DOHH2 (cell line): Measurements from ENCODE around the gene ADIPOR2.

Experiments used
- EZH2phosphoT487 ChIP-seq: fragments of 200-600 bp; sonication (generic); IDR thresholded peaks from 2 replicates; pipeline ENCODE4 v1.6.1; 2017; ENCODE audit warnings: borderline replicate concordance, mild to moderate bottlenecking, antibody characterized with exemption, low read length, moderate library complexity, mixed read lengths
- TF ChIP-seq, protein P1 (sequence below): fragments of 200-600 bp; sonication (generic); IDR thresholded peaks from one replicate; pipeline ENCODE4 v1.5.1; 2014; ENCODE audit warnings: antibody characterized with exemption, mild to moderate bottlenecking, low read depth, low read length; ENCODE audit not compliant: poor library complexity, severe bottlenecking

DNA sequence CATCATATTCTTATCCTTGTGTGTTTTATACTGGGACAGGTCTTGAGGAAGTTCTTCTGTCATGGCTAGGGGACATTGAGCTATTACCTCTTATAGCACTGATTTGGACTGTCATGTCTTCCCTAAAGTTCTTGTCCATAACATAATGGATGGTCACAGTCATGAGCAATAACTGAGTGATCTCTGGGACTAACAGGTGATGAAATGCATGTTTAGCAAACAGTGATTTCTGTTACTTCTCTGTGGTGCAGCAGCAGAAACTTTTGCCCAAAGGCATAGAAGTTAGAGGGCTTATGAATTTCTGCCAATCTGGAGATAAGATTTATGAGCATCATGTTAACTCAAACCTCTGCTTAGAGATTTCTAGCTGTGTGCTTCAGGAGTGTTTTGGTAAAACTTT, 5.9 kb downstream of the ADIPOR2 start:
- no peak for TF ChIP-seq EZH2phosphoT487
- TF ChIP-seq, protein P1, sequence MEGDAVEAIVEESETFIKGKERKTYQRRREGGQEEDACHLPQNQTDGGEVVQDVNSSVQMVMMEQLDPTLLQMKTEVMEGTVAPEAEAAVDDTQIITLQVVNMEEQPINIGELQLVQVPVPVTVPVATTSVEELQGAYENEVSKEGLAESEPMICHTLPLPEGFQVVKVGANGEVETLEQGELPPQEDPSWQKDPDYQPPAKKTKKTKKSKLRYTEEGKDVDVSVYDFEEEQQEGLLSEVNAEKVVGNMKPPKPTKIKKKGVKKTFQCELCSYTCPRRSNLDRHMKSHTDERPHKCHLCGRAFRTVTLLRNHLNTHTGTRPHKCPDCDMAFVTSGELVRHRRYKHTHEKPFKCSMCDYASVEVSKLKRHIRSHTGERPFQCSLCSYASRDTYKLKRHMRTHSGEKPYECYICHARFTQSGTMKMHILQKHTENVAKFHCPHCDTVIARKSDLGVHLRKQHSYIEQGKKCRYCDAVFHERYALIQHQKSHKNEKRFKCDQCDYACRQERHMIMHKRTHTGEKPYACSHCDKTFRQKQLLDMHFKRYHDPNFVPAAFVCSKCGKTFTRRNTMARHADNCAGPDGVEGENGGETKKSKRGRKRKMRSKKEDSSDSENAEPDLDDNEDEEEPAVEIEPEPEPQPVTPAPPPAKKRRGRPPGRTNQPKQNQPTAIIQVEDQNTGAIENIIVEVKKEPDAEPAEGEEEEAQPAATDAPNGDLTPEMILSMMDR, result no peak
